Calu3 (cell line): ENCODE results near the gene DHRS2. TPM values are rescaled to one million over a fixed set of nuclear protein-coding genes. Genes with fewer than 3 reads are reported as not detected.

Experiments used
- BruUV-seq: library from RNA; stranded (reverse); fragments of 400-500 nt; replicated peaks from 2 replicates; lab custom pipeline; 2021; lab: Mats Ljungman, UMichigan
- CTCF ChIA-PET: fragments of 300-600 bp; sonication (Branson Sonifier 250); formaldehyde crosslinking; loops from one replicate; lab custom pipeline; 2022; ENCODE audit warnings: antibody characterized with exemption; lab: Charles Lee
- DNase-seq: peaks from one replicate; pipeline ENCODE4 v3.0.0; 2022
- H3K27ac Mint-ChIP-seq: one replicate; pipeline ENCODE4 v1.8.0; 2022; ENCODE audit warnings: mixed read lengths; ENCODE audit not compliant: unreplicated experiment
- H3K27me3 Mint-ChIP-seq: one replicate; pipeline ENCODE4 v1.8.0; 2022; ENCODE audit warnings: mixed read lengths; ENCODE audit not compliant: unreplicated experiment
- H3K36me3 Mint-ChIP-seq: one replicate; pipeline ENCODE4 v1.8.0; 2022; ENCODE audit warnings: mild to moderate bottlenecking, moderate library complexity, mixed read lengths; ENCODE audit not compliant: insufficient read depth, unreplicated experiment
- H3K4me1 Mint-ChIP-seq: one replicate; pipeline ENCODE4 v1.8.0; 2022; ENCODE audit warnings: mild to moderate bottlenecking, low read depth, mixed read lengths; ENCODE audit not compliant: unreplicated experiment
- H3K4me3 Mint-ChIP-seq: one replicate; pipeline ENCODE4 v1.8.0; 2022; ENCODE audit warnings: mild to moderate bottlenecking, low read depth, moderate library complexity, mixed read lengths; ENCODE audit not compliant: unreplicated experiment
- H3K9me3 Mint-ChIP-seq: one replicate; pipeline ENCODE4 v1.8.0; 2022; ENCODE audit warnings: low read depth, mixed read lengths; ENCODE audit not compliant: unreplicated experiment
- CTCF ChIP-seq: fragments of 200-600 bp; IDR thresholded peaks from one replicate; pipeline ENCODE4 v1.8.0; 2022; ENCODE audit warnings: antibody characterized with exemption; ENCODE audit not compliant: unreplicated experiment
- intact Hi-C: fragments of 100-400 bp; cut with micrococcal nuclease; formaldehyde crosslinking; loops from one replicate; pipeline ENCODE4 v1.10.0; 2022; ENCODE audit not compliant: unreplicated experiment
- total RNA-seq: library from RNA; stranded (reverse); gene quantifications from 2 replicates; pipeline ENCODE4 v1.2.3, GENCODE V29; 2022

Gene DHRS2
- total RNA-seq, 1 experiment from 2014 or later, result 1.8 TPM

- no peak overlapping the region for H3K4me3 Mint-ChIP-seq
- H3K27me3 Mint-ChIP-seq, result peaks cover 51% of the 10 kb centered on the region
- CTCF ChIA-PET, result no interaction called here
- H3K36me3 Mint-ChIP-seq, result no peaks in the 10 kb centered on the region
- peaks cover 9% of the 10 kb centered on the region for H3K4me1 Mint-ChIP-seq
- H3K27ac Mint-ChIP-seq, result no peak overlapping the region
- BruUV-seq, result no TSS peak
- intact Hi-C loops, result no loop called here
- TF ChIP-seq CTCF, result no peak
- no peaks in the 10 kb centered on the region for H3K9me3 Mint-ChIP-seq
- no peak for DNase-seq
Measured at GRCh38 chr14:23618415-23618988, 17.7 kb upstream of the DHRS2 start.

GRCh38 chr14:23620177-23620702, 15.9 kb upstream of the DHRS2 start:
- TF ChIP-seq CTCF, result no peak
- H3K27me3 Mint-ChIP-seq, result peaks cover 52% of the 10 kb centered on the region
- CTCF ChIA-PET, result no interaction called here

GRCh38 chr14:23621204-23621931, 14.8 kb upstream of the DHRS2 start:
- H3K4me3 Mint-ChIP-seq, result no peak overlapping the region

More at GRCh38 chr14:23620177-23620702, 15.9 kb upstream of the DHRS2 start:
- Mint-ChIP-seq H3K9me3 (no peaks in the 10 kb centered on the region), H3K4me3 (no peak overlapping the region), H3K36me3 (no peaks in the 10 kb centered on the region), H3K4me1 (no peaks in the 10 kb centered on the region), H3K27ac (no peak overlapping the region)
- BruUV-seq, result no TSS peak
- intact Hi-C loops, result no loop called here
- DNase-seq, result no peak

More at GRCh38 chr14:23621204-23621931, 14.8 kb upstream of the DHRS2 start:
- no TSS peak for BruUV-seq
- Mint-ChIP-seq H3K27me3 (peaks cover 52% of the 10 kb centered on the region), H3K9me3 (no peaks in the 10 kb centered on the region), H3K4me1 (no peaks in the 10 kb centered on the region), H3K36me3 (no peaks in the 10 kb centered on the region), H3K27ac (no peak overlapping the region)
- no peak for DNase-seq
- intact Hi-C loops, result no loop called here
- TF ChIP-seq CTCF, result no peak
- CTCF ChIA-PET, result interaction anchor here (1.0 kb wide), 1 partner anchor 10 kb away, joined by 3 read pairs; no protein-coding TSS in a partner anchor
